ENCODE measurements around the gene SPTBN4.
"Not testable (repeated sequence)": the region's sequence is repeated elsewhere in the genome, so short reads cannot be mapped to it uniquely, and the experiment has no call there.

SPTBN4 gene

DNA sequence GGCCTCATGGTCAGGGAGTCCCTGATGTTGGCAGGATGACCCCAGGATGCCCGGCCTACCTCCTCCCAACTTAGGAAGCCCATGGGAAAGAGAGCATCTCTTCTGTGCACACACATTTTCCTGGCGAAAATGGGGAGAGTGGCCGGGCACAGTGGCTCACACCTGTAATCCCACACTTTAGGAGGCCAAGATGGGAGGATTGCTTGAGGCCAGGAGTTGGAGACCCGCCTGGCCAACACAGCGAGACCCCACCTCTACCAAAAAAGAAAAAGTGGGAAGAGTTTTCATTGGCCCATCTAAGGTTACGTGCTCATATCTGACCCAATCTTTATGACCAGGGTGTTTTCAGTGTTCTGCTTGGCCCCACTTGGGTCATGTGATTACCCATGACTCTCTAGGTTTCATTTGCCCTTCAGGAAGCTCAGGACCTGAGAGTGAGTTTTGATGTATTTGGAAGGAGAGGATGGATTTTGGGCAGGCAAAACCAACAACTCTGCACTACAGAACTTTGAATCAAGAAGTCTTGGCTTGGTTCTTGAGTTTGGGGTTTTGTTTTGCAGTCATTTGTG is 76.3 kb downstream of the SPTBN4 start:
- H3K4me3 ChIP-seq (ENCODE audit: control insufficient read depth, low read depth, low read length), result no peak overlapping the region
- TF ChIP-seq, protein P1, sequence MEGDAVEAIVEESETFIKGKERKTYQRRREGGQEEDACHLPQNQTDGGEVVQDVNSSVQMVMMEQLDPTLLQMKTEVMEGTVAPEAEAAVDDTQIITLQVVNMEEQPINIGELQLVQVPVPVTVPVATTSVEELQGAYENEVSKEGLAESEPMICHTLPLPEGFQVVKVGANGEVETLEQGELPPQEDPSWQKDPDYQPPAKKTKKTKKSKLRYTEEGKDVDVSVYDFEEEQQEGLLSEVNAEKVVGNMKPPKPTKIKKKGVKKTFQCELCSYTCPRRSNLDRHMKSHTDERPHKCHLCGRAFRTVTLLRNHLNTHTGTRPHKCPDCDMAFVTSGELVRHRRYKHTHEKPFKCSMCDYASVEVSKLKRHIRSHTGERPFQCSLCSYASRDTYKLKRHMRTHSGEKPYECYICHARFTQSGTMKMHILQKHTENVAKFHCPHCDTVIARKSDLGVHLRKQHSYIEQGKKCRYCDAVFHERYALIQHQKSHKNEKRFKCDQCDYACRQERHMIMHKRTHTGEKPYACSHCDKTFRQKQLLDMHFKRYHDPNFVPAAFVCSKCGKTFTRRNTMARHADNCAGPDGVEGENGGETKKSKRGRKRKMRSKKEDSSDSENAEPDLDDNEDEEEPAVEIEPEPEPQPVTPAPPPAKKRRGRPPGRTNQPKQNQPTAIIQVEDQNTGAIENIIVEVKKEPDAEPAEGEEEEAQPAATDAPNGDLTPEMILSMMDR (IDR thresholded peaks at IDR 0.05; ENCODE audit: control insufficient read depth, insufficient read depth, low read depth, low read length, missing control alignments), result no peak
- DNase-seq (ENCODE audit: low read depth), result no peak

DNA sequence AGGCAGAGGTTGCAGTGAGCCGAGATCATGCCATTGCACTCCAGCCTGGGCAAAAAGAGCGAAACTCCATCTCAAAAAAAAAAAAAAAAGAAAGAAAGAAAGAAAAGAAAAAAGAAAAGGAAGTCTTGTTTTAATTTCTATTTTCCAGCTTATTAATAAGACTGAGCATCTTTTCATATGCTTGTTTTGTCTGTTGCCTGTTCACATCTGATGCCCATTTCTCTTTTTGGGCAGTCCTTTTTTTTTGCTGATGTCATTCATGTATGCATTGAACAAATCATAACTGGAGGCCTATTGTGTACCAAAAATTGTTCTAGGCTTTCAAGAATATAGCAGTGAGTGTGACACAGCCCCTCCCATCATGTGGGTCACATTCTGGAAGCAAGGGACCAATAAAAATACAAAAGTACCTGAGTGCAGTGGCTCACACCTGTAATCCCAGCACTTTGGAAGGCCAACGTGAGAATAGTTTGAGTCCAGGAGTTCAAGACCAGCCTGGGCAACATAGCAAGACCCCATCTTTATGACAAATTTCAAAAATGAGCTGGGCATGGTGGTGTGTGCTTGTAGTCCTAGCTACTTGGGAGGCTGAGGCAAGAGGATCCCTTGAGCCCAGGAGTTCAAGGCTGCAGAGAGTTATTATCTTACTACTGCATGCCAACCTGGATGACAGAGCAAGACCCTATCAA is 79.5 kb downstream of the SPTBN4 start:
- not testable (repeated sequence) for H3K4me3 ChIP-seq (ENCODE audit: control insufficient read depth, low read depth, low read length); DNase-seq (ENCODE audit: low read depth)

DNA sequence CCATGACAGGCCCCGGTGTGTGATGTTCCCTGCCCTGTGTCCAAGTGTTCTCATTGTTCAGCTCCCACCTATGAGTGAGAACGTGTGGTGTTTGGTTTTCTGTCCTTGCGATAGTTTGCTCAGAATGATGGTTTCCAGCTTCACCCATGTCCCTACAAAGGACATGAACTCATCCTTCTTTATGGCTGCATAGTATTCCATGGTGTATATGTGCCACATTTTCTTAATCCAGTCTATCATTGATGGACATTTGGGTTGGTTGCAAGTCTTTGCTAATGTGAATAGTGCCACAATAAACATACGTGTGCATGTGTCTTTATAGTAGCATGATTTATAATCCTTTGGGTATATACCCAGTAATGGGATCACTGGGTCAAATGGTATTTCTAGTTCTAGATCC is 80.4 kb downstream of the SPTBN4 start:
- H3K4me3 ChIP-seq (ENCODE audit: control insufficient read depth, low read depth, low read length), result not testable (repeated sequence)

DNA sequence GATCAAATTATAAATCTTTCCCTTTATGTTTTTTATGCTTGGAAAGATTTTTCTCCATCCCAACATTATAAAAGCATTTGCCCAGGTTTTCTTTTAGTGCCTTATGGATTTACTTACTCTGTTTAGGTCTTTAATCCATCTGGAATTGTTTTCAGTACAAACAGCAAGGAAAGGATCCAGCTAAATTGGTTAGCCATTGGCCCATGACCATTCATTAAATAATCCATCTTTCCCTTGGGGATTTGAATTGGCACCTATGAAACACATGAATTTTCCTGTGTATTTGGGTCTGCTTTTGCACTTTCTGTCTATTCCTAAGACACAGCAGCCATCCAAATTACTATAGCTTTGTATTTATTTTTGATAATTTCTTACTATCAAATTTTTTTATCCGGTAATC is 81.0 kb downstream of the SPTBN4 start:
- TF ChIP-seq, protein P1 (IDR thresholded peaks at IDR 0.05; ENCODE audit: control insufficient read depth, insufficient read depth, low read depth, low read length, missing control alignments), result no peak
- no peak for DNase-seq (ENCODE audit: low read depth)
- H3K4me3 ChIP-seq (ENCODE audit: control insufficient read depth, low read depth, low read length), result no peak overlapping the region

More for the DNA sequence above, 80.4 kb downstream of the SPTBN4 start:
- not testable (repeated sequence) for DNase-seq (ENCODE audit: low read depth)

DNA sequence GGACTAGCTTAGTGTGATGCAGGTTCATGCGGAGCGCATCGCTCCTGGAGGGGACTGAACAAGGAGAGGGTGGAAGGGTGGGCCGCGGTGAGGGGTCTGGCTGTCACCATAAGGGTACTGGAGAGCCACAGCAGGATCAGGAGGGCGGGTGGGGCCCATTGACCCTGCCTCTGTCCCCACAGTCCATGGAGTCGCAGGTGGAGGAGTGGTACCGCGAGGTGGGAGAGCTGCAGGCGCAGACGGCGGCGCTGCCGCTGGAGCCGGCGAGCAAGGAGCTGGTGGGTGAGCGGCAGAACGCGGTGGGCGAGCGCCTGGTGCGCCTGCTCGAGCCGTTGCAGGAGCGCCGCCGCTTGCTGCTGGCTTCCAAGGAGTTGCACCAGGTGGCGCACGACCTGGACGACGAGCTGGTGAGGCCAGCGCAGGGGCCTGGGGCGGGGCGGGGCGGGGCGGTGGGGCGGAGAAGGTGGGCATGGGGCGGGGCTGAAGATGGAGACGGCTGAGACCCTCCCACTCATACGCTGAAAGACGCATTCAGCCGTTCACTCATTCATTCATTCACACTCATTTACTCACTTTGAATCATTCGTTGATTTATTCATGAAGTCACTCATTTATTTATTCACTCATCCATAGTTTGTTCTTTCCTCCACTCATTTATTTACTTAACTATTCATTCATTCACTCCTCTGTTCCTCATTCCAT is 82.4 kb downstream of the SPTBN4 start:
- TF ChIP-seq, protein P1 (IDR thresholded peaks at IDR 0.05; ENCODE audit: control insufficient read depth, insufficient read depth, low read depth, low read length, missing control alignments), result peak; percentile 43
- no peak overlapping the region for H3K4me3 ChIP-seq (ENCODE audit: control insufficient read depth, low read depth, low read length)
- DNase-seq (ENCODE audit: low read depth), result no peak

DNA sequence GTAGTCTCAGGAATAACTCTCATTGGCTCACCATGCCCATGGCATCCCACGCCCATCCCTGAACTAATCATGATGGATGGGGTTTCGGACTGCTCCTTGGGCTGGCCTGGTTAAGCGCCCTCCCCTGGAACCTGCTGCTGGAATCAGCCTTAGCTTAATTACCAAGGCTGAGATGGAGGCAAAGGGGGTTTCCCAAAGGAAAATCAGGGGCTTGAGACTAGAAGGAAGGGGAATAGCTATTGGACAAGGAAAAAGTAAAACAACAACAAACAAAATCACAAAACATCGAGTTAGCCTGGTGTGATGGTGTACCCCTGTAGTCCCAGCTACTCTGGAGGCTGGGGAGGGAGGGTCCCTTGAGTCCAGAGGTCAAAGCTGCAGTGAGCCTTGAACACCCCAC is 84.2 kb downstream of the SPTBN4 start:
- TF ChIP-seq, protein P1 (IDR thresholded peaks at IDR 0.05; ENCODE audit: control insufficient read depth, insufficient read depth, low read depth, low read length, missing control alignments), result no peak
- no peak overlapping the region for H3K4me3 ChIP-seq (ENCODE audit: control insufficient read depth, low read depth, low read length)
- DNase-seq (ENCODE audit: low read depth), result no peak

DNA sequence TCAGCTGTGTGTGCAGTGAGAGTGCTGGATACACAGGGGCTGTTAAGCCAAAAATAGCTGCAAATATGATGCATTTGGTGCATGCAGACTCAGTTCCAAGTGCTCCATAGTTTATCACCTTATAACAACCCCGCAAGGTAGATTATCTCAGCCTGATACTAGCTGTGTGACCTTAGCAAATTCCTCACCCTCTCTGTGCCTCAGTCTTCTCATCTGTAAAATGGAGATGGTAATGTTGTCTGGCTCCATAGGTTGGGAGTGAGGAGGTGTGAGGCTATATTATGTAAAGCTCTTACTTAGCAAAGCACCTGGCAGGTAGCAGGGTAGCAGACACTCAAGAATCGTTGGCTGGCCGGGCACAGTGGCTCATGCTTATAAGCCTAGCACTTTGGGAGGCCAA is 86.0 kb downstream of the SPTBN4 start:
- no peak overlapping the region for H3K4me3 ChIP-seq (ENCODE audit: control insufficient read depth, low read depth, low read length)

More for the DNA sequence above, 86.0 kb downstream of the SPTBN4 start:
- TF ChIP-seq, protein P1 (IDR thresholded peaks at IDR 0.05; ENCODE audit: control insufficient read depth, insufficient read depth, low read depth, low read length, missing control alignments), result no peak
- DNase-seq (ENCODE audit: low read depth), result no peak
